H9 (cell line): ENCODE measurements around the gene SUPT3H. TPM values are rescaled to one million over a fixed set of nuclear protein-coding genes. Genes with fewer than 3 reads are reported as not detected.

Source experiments
- DNase-seq: peaks from one replicate; pipeline ENCODE4 v3.0.0-alpha.2; 2017
- H2AFZ ChIP-seq: one replicate; pipeline ENCODE4 v1.6.1; 2013; ENCODE audit warnings: mild to moderate bottlenecking, low read length, control low read depth, moderate library complexity
- H2AK5ac ChIP-seq: 2 replicates; pipeline ENCODE4 v1.6.1; 2013; ENCODE audit warnings: low read length, control low read depth, mixed read lengths; ENCODE audit not compliant: insufficient read length
- H2BK120ac ChIP-seq: one replicate; pipeline ENCODE4 v1.6.1; 2013; ENCODE audit warnings: low read depth, mild to moderate bottlenecking, low read length, control low read depth, inconsistent platforms; ENCODE audit not compliant: poor library complexity, severe bottlenecking
- H2BK12ac ChIP-seq: 2 replicates; pipeline ENCODE4 v1.6.1; 2013; ENCODE audit warnings: low read length, control low read depth, mixed read lengths, low read depth; ENCODE audit not compliant: insufficient read length
- H2BK15ac ChIP-seq: 2 replicates; pipeline ENCODE4 v1.6.1; 2013; ENCODE audit warnings: low read depth, low read length, control low read depth
- H2BK20ac ChIP-seq: one replicate; pipeline ENCODE4 v1.6.1; 2013; ENCODE audit warnings: low read depth, mild to moderate bottlenecking, low read length, control low read depth, inconsistent platforms; ENCODE audit not compliant: poor library complexity, severe bottlenecking
- H2BK5ac ChIP-seq: 2 replicates; pipeline ENCODE4 v1.6.1; 2013; ENCODE audit warnings: low read length, control low read depth, mixed read lengths; ENCODE audit not compliant: insufficient read length
- H3K14ac ChIP-seq: 2 replicates; pipeline ENCODE4 v1.6.1; 2013; ENCODE audit warnings: low read length, control low read depth; ENCODE audit not compliant: insufficient read depth
- H3K18ac ChIP-seq: 2 replicates; pipeline ENCODE4 v1.6.1; 2013; ENCODE audit warnings: low read depth, mild to moderate bottlenecking, mixed read lengths, low read length, control low read depth; ENCODE audit not compliant: insufficient read length
- H3K23ac ChIP-seq: 2 replicates; pipeline ENCODE4 v1.6.1; 2013; ENCODE audit warnings: low read length, control low read depth, mixed read lengths, low read depth; ENCODE audit not compliant: insufficient read length
- H3K23me2 ChIP-seq: 2 replicates; pipeline ENCODE4 v1.6.1; 2013; ENCODE audit warnings: low read depth, mild to moderate bottlenecking, mixed read lengths, low read length, control low read depth; ENCODE audit not compliant: insufficient read length, poor library complexity, severe bottlenecking
- H3K27ac ChIP-seq: 2 replicates; pipeline ENCODE4 v1.5.1; 2013; ENCODE audit warnings: low read length, control low read depth, mixed read lengths, low read depth; ENCODE audit not compliant: insufficient read length
- H3K27me3 ChIP-seq: 2 replicates; pipeline ENCODE4 v1.6.1; 2013; ENCODE audit warnings: low read length, control low read depth, inconsistent platforms; ENCODE audit not compliant: insufficient read depth
- H3K4ac ChIP-seq: 2 replicates; pipeline ENCODE4 v1.6.1; 2013; ENCODE audit warnings: low read depth, mild to moderate bottlenecking, control low read depth, inconsistent platforms, low read length, moderate library complexity
- H3K4me1 ChIP-seq: 2 replicates; pipeline ENCODE4 v1.6.1; 2013; ENCODE audit warnings: low read length, control low read depth, inconsistent platforms; ENCODE audit not compliant: insufficient read depth
- H3K4me2 ChIP-seq: 2 replicates; pipeline ENCODE4 v1.6.1; 2013; ENCODE audit warnings: low read length, control low read depth, mixed read lengths; ENCODE audit not compliant: insufficient read length, insufficient read depth
- H3K56ac ChIP-seq: 2 replicates; pipeline ENCODE4 v1.6.1; 2013; ENCODE audit warnings: low read depth, mild to moderate bottlenecking, mixed read lengths, low read length, control low read depth; ENCODE audit not compliant: insufficient read length
- H3K79me1 ChIP-seq: 2 replicates; pipeline ENCODE4 v1.6.1; 2013; ENCODE audit warnings: low read depth, mild to moderate bottlenecking, moderate library complexity, low read length, control low read depth, inconsistent platforms; ENCODE audit not compliant: insufficient read depth, poor library complexity, severe bottlenecking
- H3K79me2 ChIP-seq: 2 replicates; pipeline ENCODE4 v1.6.1; 2013; ENCODE audit warnings: low read length, control low read depth, inconsistent platforms; ENCODE audit not compliant: insufficient read depth
- H3K9ac ChIP-seq: 2 replicates; pipeline ENCODE4 v1.6.1; 2013; ENCODE audit warnings: low read length, control low read depth, mixed read lengths; ENCODE audit not compliant: insufficient read length; ENCODE audit errors: extremely low read depth
- H3K9me3 ChIP-seq: one replicate; pipeline ENCODE4 v1.6.1; 2013; ENCODE audit warnings: low read depth, low read length, inconsistent platforms; ENCODE audit not compliant: control insufficient read depth
- H3T11ph ChIP-seq: one replicate; pipeline ENCODE4 v1.6.1; 2013; ENCODE audit warnings: mild to moderate bottlenecking, low read length, control low read depth, inconsistent platforms
- H4K20me1 ChIP-seq: one replicate; pipeline ENCODE4 v1.6.1; 2013; ENCODE audit not compliant: control insufficient read depth, insufficient read length, insufficient read depth
- H4K5ac ChIP-seq: 2 replicates; pipeline ENCODE4 v1.6.1; 2013; ENCODE audit warnings: low read depth, mild to moderate bottlenecking, mixed read lengths, low read length, control low read depth; ENCODE audit not compliant: insufficient read length
- H4K8ac ChIP-seq: replicated peaks from 2 replicates; pipeline ENCODE4 v1.6.1; 2013; ENCODE audit warnings: low read length, control low read depth, mixed read lengths, low read depth; ENCODE audit not compliant: insufficient read length
- H4K91ac ChIP-seq: 2 replicates; pipeline ENCODE4 v1.6.1; 2013; ENCODE audit warnings: low read depth, mild to moderate bottlenecking, moderate library complexity, mixed read lengths, low read length, control low read depth; ENCODE audit not compliant: insufficient read length
- H3K27ac Mint-ChIP-seq, 3 experiments: 2 replicates in 2 of 3; 3 replicates in 1 of 3; pipeline ENCODE4 v1.8.0; 2020 to 2021; ENCODE audit warnings: mixed read lengths in 3 of 3, mild to moderate bottlenecking in 1 of 3, moderate library complexity in 1 of 3
- H3K27me3 Mint-ChIP-seq: 2 replicates; pipeline ENCODE4 v1.8.0; 2021; ENCODE audit warnings: low read depth, mild to moderate bottlenecking, moderate library complexity, mixed read lengths
- H3K36me3 Mint-ChIP-seq, 3 experiments: 2 replicates in 2 of 3; 3 replicates in 1 of 3; pipeline ENCODE4 v1.8.0; 2020 to 2021; ENCODE audit warnings: low read depth in 3 of 3, mixed read lengths in 3 of 3; ENCODE audit not compliant: insufficient read depth in 1 of 3
- H3K4me1 Mint-ChIP-seq, 2 experiments: 2 replicates each; pipeline ENCODE4 v1.8.0; 2020; ENCODE audit warnings: mixed read lengths in 2 of 2
- H3K4me3 Mint-ChIP-seq, 2 experiments: 2 replicates in 1 of 2; 3 replicates in 1 of 2; pipeline ENCODE4 v1.8.0; 2020 to 2021; ENCODE audit warnings: mild to moderate bottlenecking in 2 of 2, mixed read lengths in 2 of 2, moderate library complexity in 1 of 2
- H3K9me3 Mint-ChIP-seq, 2 experiments: 2 replicates in 1 of 2; 3 replicates in 1 of 2; pipeline ENCODE4 v1.8.0; 2020; ENCODE audit warnings: mild to moderate bottlenecking in 2 of 2, mixed read lengths in 2 of 2, moderate library complexity in 1 of 2
- CTCF ChIP-seq: fragments of 200-600 bp; sonication (generic); conservative IDR thresholded peaks from 3 replicates; pipeline ENCODE4 v1.8.0; 2021; ENCODE audit warnings: antibody characterized with exemption, mild to moderate bottlenecking
- WGBS: extraction: QIAGEN DNeasy Blood & Tissue Kit; methylation state at CpG from one replicate; pipeline ENCODE4 v1.1.7; 2013; ENCODE audit warnings: missing lambda C conversion rate, low lambda C conversion rate, mixed read lengths; ENCODE audit not compliant: insufficient read length; ENCODE audit errors: extremely low coverage; 5-methylcytosine and 5-hydroxymethylcytosine counted together
- total RNA-seq: library from RNA; stranded (reverse); gene quantifications from 2 replicates; pipeline ENCODE4 v1.2.1, GENCODE V29; 2021

The SUPT3H gene
- total RNA-seq, 1 experiment from 2014 or later, result 22.5 TPM

GRCh38 chr6:44960898-44961297 lies 416.8 kb downstream of the SUPT3H start:
- H3K27me3 Mint-ChIP-seq, result no peaks in the 10 kb centered on the region
- no peak overlapping the region for H3K27ac Mint-ChIP-seq
- H3K79me2 ChIP-seq, result no peaks in the 10 kb centered on the region
- no peak overlapping the region for H3T11ph ChIP-seq
- H2BK5ac ChIP-seq, result no peak overlapping the region
- H3K18ac ChIP-seq, result no peak overlapping the region
- DNase-seq, result no peak
- no peaks in the 10 kb centered on the region for H3K9me3 ChIP-seq
- H2BK20ac ChIP-seq, result no peak overlapping the region
- H2BK120ac ChIP-seq, result no peak overlapping the region
- no peaks in the 10 kb centered on the region for H3K27me3 ChIP-seq
- no peak overlapping the region for H3K9ac ChIP-seq
- no peak for TF ChIP-seq CTCF
- H3K79me1 ChIP-seq, result no peaks in the 10 kb centered on the region
- H3K23ac ChIP-seq, result no peak overlapping the region
- H2BK12ac ChIP-seq, result no peak overlapping the region
- H2AK5ac ChIP-seq, result no peak overlapping the region
- H3K27ac ChIP-seq, result no peak overlapping the region
- no peaks in the 10 kb centered on the region for H3K36me3 Mint-ChIP-seq
- H3K14ac ChIP-seq, result no peak overlapping the region
- H3K4me1 Mint-ChIP-seq, result no peaks in the 10 kb centered on the region
- H2BK15ac ChIP-seq, result no peak overlapping the region
- no peak overlapping the region for H4K5ac ChIP-seq
- H3K4ac ChIP-seq, result no peak overlapping the region
- H3K23me2 ChIP-seq, result no peaks in the 10 kb centered on the region
- no peak overlapping the region for H3K4me2 ChIP-seq
- no peaks in the 10 kb centered on the region for H3K4me1 ChIP-seq
- H4K20me1 ChIP-seq, result no peaks in the 10 kb centered on the region
- peaks cover 0 to 3% of the 10 kb centered on the region in 2 experiments; a peak in 2 of 5 replicates for H3K9me3 Mint-ChIP-seq
- H3K56ac ChIP-seq, result no peak overlapping the region
- no peak overlapping the region for H2AFZ ChIP-seq
- WGBS, result no CpG with 5 or more reads among the region's 4 CpGs
- H4K8ac ChIP-seq, result no peak overlapping the region
- no peak overlapping the region for H3K4me3 Mint-ChIP-seq
- H4K91ac ChIP-seq, result no peak overlapping the region
